ENCODE data around the gene PTGR1. TPM values are rescaled to one million over a fixed set of nuclear protein-coding genes. Genes with fewer than 3 reads are reported as not detected.

Gene PTGR1
- total RNA-seq, 1 experiment from 2014 or later, result 41.6 TPM

DNA sequence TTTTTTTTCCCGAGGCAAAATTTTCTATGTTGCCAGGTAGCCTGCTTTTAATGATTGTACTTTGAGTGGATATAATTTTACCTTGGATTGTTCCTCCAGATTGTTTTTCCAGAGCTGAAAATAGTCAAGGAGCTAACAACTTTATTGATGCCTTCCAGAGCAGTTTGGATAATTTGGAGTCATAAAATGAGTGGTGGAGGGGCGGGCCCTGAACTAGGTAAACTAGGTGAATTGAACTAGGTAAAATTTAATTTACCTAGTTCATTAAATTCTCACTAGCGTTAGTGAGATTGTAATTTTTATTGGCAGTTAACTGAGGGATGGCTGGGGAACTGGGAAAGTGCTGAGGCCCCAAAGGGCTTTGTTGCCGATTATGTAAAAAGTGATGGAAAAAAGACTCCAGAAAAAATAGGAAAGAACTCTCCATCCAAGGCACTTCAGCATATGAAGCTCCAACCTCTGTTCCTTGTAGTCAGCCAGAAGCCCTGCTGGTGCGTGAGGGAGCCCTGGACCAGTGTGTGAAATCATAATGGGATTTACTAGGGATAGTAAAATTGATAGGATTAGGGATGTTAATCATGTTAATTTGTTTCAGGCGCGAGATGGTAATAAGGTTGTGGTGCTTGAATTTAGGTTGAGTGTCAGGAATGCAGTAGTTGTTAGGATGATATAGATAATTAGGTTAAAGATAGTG lies 33.4 kb upstream of the PTGR1 start:
- Mint-ChIP-seq H3K4me3 (peak overlapping the region; percentile 95), H3K27ac (no peak overlapping the region; the same call in 1 of the 2 replicates), H3K27me3 (ENCODE audit: low read depth) (no peaks in the 10 kb centered on the region; the same call in 1 of the 2 replicates), H3K9me3 (no peaks in the 10 kb centered on the region), H3K36me3 (no peaks in the 10 kb centered on the region; the same call in 1 of the 2 replicates), H3K4me1 (peaks cover 24% of the 10 kb centered on the region)
- ATAC-seq, result no peak
- no peak for DNase-seq (ENCODE audit: low spot score)
- ChIA-PET CTCF (no interaction called here), POLR2A (interaction anchor here (0.7 kb wide), 1 partner anchor 105 kb away, joined by 3 read pairs; no protein-coding TSS in a partner anchor)
- TF ChIP-seq, protein P1, sequence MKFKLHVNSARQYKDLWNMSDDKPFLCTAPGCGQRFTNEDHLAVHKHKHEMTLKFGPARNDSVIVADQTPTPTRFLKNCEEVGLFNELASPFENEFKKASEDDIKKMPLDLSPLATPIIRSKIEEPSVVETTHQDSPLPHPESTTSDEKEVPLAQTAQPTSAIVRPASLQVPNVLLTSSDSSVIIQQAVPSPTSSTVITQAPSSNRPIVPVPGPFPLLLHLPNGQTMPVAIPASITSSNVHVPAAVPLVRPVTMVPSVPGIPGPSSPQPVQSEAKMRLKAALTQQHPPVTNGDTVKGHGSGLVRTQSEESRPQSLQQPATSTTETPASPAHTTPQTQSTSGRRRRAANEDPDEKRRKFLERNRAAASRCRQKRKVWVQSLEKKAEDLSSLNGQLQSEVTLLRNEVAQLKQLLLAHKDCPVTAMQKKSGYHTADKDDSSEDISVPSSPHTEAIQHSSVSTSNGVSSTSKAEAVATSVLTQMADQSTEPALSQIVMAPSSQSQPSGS (CRISPR knock-in tag; IDR thresholded peaks at IDR 0.05; ENCODE audit: borderline replicate concordance, low read depth), result no peak
- TF ChIP-seq ZNF317 (CRISPR knock-in tag; IDR thresholded peaks at IDR 0.05; ENCODE audit: borderline replicate concordance, low read depth) (no peak), GABPB1 (CRISPR knock-in tag; IDR thresholded peaks at IDR 0.05) (no peak), ZNF121 (CRISPR knock-in tag; IDR thresholded peaks at IDR 0.05) (no peak), ETV6 (CRISPR knock-in tag; IDR thresholded peaks at IDR 0.05) (no peak), NFATC4 (CRISPR knock-in tag; IDR thresholded peaks at IDR 0.05) (no peak), CDX4 (CRISPR knock-in tag; IDR thresholded peaks at IDR 0.05; ENCODE audit: borderline replicate concordance) (no peak), TP53 (CRISPR knock-in tag; IDR thresholded peaks at IDR 0.05) (no peak), ARID4B (CRISPR knock-in tag; IDR thresholded peaks at IDR 0.05; ENCODE audit: borderline replicate concordance) (no peak), ZNF512 (CRISPR knock-in tag; IDR thresholded peaks at IDR 0.05; ENCODE audit: borderline replicate concordance) (no peak), FOXJ3 (CRISPR knock-in tag; IDR thresholded peaks at IDR 0.05; ENCODE audit: borderline replicate concordance) (no peak), E2F1 (CRISPR knock-in tag; IDR thresholded peaks at IDR 0.05) (no peak), CTCF (IDR thresholded peaks at IDR 0.05) (no peak), SOX15 (CRISPR knock-in tag; IDR thresholded peaks at IDR 0.05) (no peak), ZBTB21 (CRISPR knock-in tag; IDR thresholded peaks at IDR 0.05; ENCODE audit: borderline replicate concordance) (no peak)
- TF ChIP-seq, protein P2, sequence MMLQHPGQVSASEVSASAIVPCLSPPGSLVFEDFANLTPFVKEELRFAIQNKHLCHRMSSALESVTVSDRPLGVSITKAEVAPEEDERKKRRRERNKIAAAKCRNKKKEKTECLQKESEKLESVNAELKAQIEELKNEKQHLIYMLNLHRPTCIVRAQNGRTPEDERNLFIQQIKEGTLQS (CRISPR knock-in tag; conservative IDR thresholded peaks at IDR 0.05), result no peak
- TF ChIP-seq, protein P3, sequence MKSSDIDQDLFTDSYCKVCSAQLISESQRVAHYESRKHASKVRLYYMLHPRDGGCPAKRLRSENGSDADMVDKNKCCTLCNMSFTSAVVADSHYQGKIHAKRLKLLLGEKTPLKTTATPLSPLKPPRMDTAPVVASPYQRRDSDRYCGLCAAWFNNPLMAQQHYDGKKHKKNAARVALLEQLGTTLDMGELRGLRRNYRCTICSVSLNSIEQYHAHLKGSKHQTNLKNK (CRISPR knock-in tag; IDR thresholded peaks at IDR 0.05), result no peak
- TF ChIP-seq, protein P4, sequence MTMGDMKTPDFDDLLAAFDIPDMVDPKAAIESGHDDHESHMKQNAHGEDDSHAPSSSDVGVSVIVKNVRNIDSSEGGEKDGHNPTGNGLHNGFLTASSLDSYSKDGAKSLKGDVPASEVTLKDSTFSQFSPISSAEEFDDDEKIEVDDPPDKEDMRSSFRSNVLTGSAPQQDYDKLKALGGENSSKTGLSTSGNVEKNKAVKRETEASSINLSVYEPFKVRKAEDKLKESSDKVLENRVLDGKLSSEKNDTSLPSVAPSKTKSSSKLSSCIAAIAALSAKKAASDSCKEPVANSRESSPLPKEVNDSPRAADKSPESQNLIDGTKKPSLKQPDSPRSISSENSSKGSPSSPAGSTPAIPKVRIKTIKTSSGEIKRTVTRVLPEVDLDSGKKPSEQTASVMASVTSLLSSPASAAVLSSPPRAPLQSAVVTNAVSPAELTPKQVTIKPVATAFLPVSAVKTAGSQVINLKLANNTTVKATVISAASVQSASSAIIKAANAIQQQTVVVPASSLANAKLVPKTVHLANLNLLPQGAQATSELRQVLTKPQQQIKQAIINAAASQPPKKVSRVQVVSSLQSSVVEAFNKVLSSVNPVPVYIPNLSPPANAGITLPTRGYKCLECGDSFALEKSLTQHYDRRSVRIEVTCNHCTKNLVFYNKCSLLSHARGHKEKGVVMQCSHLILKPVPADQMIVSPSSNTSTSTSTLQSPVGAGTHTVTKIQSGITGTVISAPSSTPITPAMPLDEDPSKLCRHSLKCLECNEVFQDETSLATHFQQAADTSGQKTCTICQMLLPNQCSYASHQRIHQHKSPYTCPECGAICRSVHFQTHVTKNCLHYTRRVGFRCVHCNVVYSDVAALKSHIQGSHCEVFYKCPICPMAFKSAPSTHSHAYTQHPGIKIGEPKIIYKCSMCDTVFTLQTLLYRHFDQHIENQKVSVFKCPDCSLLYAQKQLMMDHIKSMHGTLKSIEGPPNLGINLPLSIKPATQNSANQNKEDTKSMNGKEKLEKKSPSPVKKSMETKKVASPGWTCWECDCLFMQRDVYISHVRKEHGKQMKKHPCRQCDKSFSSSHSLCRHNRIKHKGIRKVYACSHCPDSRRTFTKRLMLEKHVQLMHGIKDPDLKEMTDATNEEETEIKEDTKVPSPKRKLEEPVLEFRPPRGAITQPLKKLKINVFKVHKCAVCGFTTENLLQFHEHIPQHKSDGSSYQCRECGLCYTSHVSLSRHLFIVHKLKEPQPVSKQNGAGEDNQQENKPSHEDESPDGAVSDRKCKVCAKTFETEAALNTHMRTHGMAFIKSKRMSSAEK (CRISPR knock-in tag; IDR thresholded peaks at IDR 0.05; ENCODE audit: borderline replicate concordance), result no peak

Measured in WTC11 (cell line).